Measurements from ENCODE around the gene HHAT. TPM values are rescaled to one million over a fixed set of nuclear protein-coding genes. Genes with fewer than 3 reads are reported as not detected.

The HHAT gene
- polyA plus RNA-seq, 2 of the 4 experiments (the other 2 are of a cell fraction): 3.8 to 4.5 TPM

GRCh38 chr1:210646258-210646616, 317.5 kb downstream of the HHAT start:
- DNase-seq (ENCODE audit: low read depth in 1 of 2, low spot score in 1 of 2): no peak
- POLR2A ChIA-PET: no interaction called here
- H3K4me2 ChIP-seq: no peak overlapping the region
- H3K27ac ChIP-seq: no peak overlapping the region
- H3K4me3 ChIP-seq: no peak overlapping the region
- FAIRE-seq: no peak
- 93% methylated on average over 2 of the region's 2 CpGs for WGBS (ENCODE audit: missing lambda C conversion rate)
- no peak for ATAC-seq
- TF ChIP-seq ZC3H11A (IDR thresholded peaks at IDR 0.05) (no peak), EHF (CRISPR knock-in tag; IDR thresholded peaks at IDR 0.05) (no peak), PHF8 (IDR thresholded peaks at IDR 0.05; ENCODE audit: borderline replicate concordance, low read depth) (no peak), CEBPB (IDR thresholded peaks at IDR 0.05) (no peak), SREBF2 (IDR thresholded peaks at IDR 0.05) (no peak), NPAS2 (CRISPR knock-in tag; IDR thresholded peaks at IDR 0.05; ENCODE audit: borderline replicate concordance) (no peak), CHD4 (IDR thresholded peaks at IDR 0.05; ENCODE audit: borderline replicate concordance) (no peak), HDAC2 (IDR thresholded peaks at IDR 0.05) (no peak), MAX (IDR thresholded peaks at IDR 0.05) (no peak), HES2 (IDR thresholded peaks at IDR 0.05) (no peak), HOXB5 (CRISPR knock-in tag; IDR thresholded peaks at IDR 0.05) (no peak), FOSB (CRISPR knock-in tag; IDR thresholded peaks at IDR 0.05) (no peak), CBX8 (IDR thresholded peaks at IDR 0.05) (no peak), KDM1A (IDR thresholded peaks at IDR 0.05; ENCODE audit: low read depth) (no peak)
- CTCF ChIA-PET: no interaction called here
- H3K9me3 ChIP-seq: no peaks in the 10 kb centered on the region
- H3K4me1 ChIP-seq: peaks cover 11% of the 10 kb centered on the region

GRCh38 chr1:210647406-210648333, 319.0 kb downstream of the HHAT start:
- peak overlapping the region; percentile 33 to 70; a peak in 5 of 6 replicates for H3K27ac ChIP-seq
- ChIA-PET POLR2A (no interaction called here), CTCF (interaction anchor here (2.0 kb wide), 1 partner anchor 486 kb away, joined by 5 read pairs; the partner anchor contains the start of gene KCNH1)
- no peak for DNase-seq (ENCODE audit: low read depth in 1 of 2, low spot score in 1 of 2)
- H3K4me2 ChIP-seq: peak overlapping the region; percentile 36
- H3K9me3 ChIP-seq: no peaks in the 10 kb centered on the region
- peaks cover 11% of the 10 kb centered on the region for H3K4me1 ChIP-seq
- ATAC-seq: peak; percentile 31 to 50; a peak in 2 of 6 replicates
- TF ChIP-seq RARB (CRISPR knock-in tag; IDR thresholded peaks at IDR 0.05): no peak
- peak in 1 of 2 experiments; percentile 10; a peak in 1 of 4 replicates for TF ChIP-seq CEBPB (IDR thresholded peaks at IDR 0.05)
- TF ChIP-seq MAFK (IDR thresholded peaks at IDR 0.05; ENCODE audit: partially characterized antibody): peak; percentile 85
- WGBS (ENCODE audit: missing lambda C conversion rate): 76% methylated on average over 6 of the region's 6 CpGs
- no peak for FAIRE-seq
- no peak overlapping the region for H3K4me3 ChIP-seq

GRCh38 chr1:210648588-210649269, 320.0 kb downstream of the HHAT start:
- WGBS (ENCODE audit: missing lambda C conversion rate): 81% methylated on average over 2 of the region's 2 CpGs
- ChIA-PET CTCF (interaction anchor here (2.0 kb wide), 1 partner anchor 485 kb away, joined by 5 read pairs; the partner anchor contains the start of gene KCNH1), POLR2A (no interaction called here)
- FAIRE-seq (no peak), ATAC-seq (no peak), DNase-seq (ENCODE audit: low read depth in 1 of 2, low spot score in 1 of 2) (no peak)
- Histone ChIP-seq H3K4me3 (no peak overlapping the region), H3K27ac (peak overlapping the region in 1 of 2 experiments; percentile 70; a peak in 3 of 6 replicates), H3K4me2 (no peak overlapping the region), H3K9me3 (no peaks in the 10 kb centered on the region), H3K4me1 (peaks cover 11% of the 10 kb centered on the region)
- TF ChIP-seq CTCF (IDR thresholded peaks at IDR 0.05) (no peak), USF2 (IDR thresholded peaks at IDR 0.05) (no peak), MAX (IDR thresholded peaks at IDR 0.05) (no peak), ELK1 (IDR thresholded peaks at IDR 0.05; ENCODE audit: low read depth, low read length) (no peak), RNF2 (IDR thresholded peaks at IDR 0.05; ENCODE audit: borderline replicate concordance, low read depth) (no peak), HEYL (CRISPR knock-in tag; IDR thresholded peaks at IDR 0.05) (no peak), MAZ (IDR thresholded peaks at IDR 0.05; ENCODE audit: borderline replicate concordance, low read depth, low read length) (no peak), ZSCAN20 (CRISPR knock-in tag; IDR thresholded peaks at IDR 0.05) (no peak), ATOH8 (CRISPR knock-in tag; IDR thresholded peaks at IDR 0.05; ENCODE audit: low read depth) (no peak), ZNF302 (CRISPR knock-in tag; IDR thresholded peaks at IDR 0.05) (no peak)
